HUDEP-2 (cell line): ENCODE measurements around the gene RIIAD1.
"Not testable (repeated sequence)": the region's sequence is repeated elsewhere in the genome, so short reads cannot be mapped to it uniquely, and the experiment has no call there.

ENCODE experiments used
- DNase-seq, 76 experiments: peaks; one replicate each; lab custom pipeline; 2025; ENCODE audit not compliant: unreplicated experiment in 76 of 76; lab: John Stamatoyannopoulos, UW

Gene RIIAD1, protein sequence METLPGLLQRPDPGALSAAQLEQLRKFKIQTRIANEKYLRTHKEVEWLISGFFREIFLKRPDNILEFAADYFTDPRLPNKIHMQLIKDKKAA

DNA sequence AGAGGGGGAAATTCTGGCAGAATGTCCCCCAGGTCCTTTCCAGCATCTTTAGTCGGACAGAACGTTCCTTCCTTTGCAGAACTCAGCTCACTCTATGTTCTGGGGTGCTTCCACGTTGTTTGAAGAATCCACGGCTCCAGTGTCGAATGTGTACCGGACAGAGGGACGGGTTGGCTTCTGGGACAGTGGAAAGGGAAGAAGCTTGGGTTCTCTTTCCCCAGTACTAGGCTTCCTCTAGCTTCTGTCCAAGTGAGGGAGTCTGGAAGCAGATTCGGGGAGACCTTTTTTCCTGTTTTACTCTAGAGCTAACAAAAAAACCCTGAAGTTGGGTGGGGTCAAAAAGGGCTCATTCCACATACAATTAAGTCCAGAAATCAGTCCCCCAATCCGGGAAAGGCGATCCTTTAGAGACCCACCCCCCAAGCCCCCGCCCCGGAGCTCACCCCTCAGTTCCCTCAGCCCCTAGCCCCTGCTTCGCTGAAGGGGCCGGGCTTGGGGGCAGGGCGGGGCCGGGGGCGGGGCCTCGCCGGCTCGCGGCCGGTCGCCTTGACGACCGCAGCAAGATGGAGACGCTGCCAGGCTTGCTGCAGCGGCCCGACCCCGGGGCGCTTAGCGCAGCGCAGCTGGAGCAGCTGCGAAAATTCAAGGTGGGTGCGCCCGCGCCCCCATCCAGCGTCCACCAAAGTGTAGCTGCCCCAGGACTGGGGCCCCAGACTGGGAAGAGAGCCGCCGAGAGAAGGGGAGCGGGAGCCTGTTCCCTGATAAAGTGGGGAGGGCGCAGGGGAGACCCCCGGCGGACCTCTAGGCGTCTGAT, at the start of gene RIIAD1:
TSS of gene RIIAD1 (plus strand) at position 549 of the 814 bp plus-strand sequence. CDS start at position 564, 15 bp downstream.
- no peak for DNase-seq

DNA sequence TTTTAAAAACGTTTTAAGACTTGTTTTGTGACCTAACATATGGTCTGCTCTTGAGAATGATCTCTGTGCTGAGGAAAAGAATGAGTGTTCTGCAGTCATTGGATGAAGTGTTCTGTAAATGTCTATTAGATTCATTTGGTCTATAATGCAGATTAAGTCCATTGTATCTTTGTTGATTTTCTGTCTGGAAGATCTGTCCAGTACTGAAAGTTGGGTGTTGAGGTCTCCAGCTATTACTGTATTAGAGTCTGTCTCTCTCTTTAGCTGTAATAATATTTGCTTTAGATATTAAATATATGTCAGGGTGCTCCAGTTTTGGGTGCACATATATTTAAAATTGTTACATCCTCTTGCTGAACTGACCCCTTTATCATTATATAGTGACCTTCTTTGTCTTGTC, 47.9 kb upstream of the RIIAD1 start:
- no peak for DNase-seq

DNA sequence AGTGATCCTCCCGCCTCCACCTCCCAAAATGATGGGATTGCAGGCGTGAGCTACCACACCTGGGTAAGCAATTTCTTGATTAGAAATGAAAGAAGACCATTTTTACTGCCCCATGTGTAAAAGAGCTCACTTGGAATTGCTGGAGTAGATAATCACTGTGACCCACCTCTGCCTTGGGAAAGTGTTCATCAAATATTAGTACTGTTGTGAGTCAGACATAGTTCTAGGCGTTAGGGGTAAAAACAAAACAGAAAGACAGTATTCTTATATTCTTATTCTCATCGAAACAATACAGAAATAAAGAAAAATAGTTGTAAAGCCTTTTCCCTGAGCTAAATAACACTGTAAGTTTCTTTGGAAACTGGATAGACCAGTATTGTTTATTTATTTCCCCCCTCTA, 40.9 kb upstream of the RIIAD1 start:
- DNase-seq: no peak

DNA sequence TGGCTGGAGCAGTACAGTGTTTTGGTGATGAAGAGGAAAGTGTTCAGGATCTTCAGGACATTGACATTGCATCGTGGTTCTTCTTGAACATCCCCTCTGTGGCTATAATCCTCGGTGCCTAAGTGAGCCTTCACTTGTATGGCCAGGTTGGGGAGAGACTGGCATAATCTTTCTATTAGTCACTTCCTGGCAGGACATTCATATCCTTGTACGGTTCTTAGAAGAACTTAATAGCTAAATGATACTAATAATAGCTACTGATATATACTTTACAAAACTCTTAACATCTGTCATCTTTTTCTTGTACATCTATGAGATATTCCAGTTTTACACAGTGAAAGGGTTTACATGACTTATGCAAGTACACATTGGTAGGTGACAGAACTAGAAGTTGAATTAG, 40.5 kb upstream of the RIIAD1 start:
- no peak for DNase-seq

DNA sequence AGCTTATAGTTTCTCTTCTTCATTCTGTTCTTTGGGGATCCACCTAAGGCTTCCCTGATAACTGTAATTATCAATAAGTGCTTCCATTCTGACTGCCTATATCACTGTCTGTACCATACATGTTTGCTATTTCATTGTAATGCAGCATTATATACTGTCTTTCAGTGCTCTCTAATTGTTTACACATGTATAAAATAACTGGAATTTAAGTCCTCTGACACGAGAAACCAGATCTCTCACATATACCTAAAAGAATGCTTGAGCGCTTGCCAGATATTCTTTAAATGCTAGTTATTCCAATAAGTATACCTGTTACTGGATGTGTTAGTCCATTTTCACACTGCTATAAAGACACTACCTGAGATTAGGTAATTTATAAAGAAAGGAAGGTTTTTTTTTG, 39.4 kb upstream of the RIIAD1 start:
- DNase-seq: no peak

DNA sequence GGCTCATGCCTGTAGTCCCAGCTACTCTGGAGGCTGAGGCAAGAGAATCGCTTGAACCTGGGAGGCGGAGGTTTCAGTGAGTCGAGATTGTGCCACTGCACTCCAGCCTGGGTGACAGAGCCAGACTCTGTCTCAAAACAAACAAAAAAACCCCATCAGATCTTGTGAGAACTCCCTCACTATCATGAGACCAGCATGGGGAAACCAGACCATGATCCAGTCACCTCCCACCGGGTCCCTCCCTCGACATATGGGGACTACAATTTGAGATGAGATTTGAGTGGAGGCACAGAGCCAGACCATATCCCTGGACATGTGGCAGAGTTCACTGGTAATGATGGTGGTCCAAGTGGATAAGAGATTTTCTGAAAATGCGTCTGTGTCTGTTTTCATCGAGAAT, 38.4 kb upstream of the RIIAD1 start:
- DNase-seq: not testable (repeated sequence)

DNA sequence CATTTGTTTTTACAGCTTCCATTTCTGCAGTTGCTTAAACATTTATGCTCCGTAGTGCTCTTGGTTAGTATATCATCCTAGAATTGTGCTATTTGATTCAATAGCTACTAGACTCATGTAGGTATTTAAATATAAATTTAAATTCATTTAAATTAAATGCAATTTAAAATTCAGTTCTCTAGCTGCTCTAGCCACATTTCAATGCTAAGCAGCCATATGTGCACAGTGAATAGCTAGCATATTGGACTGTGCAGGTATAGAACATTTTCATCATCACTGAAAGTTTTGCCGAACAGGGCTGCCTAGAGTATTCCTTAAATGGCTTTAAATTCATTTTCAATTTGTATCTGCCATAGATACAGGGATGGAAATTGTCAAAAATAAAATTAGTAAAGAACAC, 37.2 kb upstream of the RIIAD1 start:
- no peak for DNase-seq

DNA sequence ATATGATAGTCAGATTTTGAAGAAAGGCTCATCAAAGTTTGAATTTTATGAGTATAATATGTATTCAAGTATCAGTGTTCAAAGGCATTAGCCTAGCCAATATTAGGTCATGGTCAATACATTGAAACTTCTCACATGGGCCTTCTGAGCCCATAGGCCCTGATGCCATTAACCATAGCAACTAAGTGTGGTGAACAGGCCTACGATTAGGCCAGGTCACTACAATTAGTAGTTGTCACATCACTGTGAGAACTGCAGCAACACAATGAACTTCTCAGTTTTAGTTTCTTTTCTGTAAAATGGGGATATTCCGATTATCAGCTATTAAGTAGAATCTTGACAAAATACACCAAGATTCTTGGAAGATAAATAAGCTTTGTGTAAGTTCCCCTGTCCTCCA, 34.8 kb upstream of the RIIAD1 start:
- no peak for DNase-seq

DNA sequence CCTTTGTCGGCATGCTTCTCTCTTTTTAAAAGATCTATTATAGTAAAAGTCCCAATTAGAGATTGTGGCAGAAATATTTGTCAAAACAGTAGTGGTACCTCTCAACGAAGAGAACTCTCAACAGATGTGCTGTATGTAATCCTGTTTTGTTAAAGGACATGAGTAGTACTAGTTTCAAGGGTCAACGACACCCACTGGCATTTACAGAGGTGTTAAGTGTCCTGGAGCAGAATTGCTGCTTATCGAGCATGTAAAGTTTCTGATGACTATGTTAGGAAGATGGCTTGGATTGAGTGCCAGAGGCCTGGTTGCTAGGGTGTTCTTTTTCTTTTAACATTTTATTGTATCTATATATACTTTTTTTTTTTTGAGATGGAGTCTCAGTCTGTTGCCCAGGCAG, 31.8 kb upstream of the RIIAD1 start:
- no peak for DNase-seq

DNA sequence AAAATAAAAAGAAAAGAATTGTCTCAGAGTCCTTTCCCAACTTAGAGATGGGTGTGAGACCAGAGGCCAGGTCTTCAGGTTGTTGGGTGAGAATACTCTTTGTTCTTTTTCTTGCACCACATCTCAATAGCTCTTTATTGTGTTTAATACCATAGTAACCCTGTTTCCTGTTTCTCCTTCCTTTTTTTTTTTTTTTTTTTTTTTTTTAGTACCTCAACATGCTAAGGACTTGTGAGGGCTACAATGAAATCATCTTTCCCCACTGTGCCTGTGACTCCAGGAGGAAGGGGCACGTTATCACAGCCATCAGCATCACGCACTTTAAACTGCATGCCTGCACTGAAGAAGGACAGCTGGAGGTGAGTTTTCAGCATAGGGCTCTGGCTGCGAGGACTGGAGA, 29.1 kb upstream of the RIIAD1 start:
- DNase-seq: no peak

DNA sequence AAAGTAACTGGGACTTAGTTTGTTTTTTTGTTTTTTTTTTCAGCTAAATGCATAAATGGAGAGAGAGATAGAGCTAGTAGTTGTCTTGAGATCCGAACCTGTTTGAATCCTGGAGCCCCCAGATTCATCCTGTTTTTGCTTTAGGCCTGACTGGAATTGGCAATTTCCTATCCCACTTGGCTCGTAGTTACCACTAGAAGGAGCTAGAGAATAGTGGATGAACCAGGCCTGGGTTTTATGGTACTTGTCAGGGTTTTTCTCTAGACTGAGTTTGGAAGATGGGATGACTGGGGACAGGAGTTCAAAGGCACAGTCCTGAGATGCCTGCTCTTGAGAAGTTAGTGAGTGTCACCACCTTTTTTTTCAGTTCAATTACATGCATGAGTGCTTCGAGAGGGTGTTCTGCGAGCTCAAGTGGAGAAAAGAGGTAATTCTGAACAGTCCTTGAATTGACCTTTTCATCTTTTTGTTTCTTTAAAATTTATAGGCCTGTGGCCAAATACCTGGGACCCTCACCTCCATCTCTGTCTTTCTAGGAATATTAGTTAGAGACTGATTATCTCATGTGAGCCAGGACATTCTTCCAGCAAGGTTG, 28.2 kb upstream of the RIIAD1 start:
- DNase-seq: peak in 14 of 76 experiments; percentile 2 to 43 (median 22)

DNA sequence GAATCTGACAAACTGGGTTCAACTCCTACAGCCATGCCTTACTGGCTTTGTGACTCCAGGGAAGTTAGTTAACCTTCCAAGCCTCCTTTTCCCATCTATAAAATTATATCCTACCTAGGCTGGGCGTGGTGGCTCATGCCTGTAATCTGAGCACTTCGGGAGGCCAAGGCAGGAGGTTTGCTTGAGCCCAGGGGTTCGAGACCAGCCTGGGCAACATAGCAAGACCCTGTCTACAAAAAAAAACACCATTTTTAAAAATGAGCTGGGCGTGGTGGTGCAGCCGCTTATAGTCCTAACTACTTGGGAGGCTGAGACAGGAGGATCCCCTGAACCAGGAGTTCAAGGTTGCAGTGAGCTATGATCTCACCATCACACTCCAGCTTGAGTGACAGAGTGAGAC, 19.8 kb upstream of the RIIAD1 start:
- no peak for DNase-seq

DNA sequence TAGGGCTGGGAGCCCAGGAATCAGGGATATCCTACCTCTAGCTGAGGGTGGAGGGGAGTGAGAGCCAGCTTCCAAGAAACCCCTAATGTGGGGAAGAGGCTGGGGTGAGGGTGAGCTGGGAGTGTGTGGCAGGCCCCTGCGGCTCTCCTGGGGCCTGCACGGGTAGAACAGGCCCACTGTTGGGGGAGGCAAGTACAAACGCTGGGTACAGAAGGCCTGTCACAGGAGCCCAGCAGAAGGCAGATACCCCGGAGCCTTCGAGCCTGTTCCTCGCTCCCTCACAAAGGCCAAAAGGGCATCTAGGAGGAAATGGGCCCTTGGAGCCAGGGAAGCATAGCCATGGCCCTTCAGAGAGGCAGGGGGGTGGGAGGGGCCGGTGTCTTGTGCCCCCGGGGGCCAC, 18.4 kb upstream of the RIIAD1 start:
- no peak for DNase-seq

DNA sequence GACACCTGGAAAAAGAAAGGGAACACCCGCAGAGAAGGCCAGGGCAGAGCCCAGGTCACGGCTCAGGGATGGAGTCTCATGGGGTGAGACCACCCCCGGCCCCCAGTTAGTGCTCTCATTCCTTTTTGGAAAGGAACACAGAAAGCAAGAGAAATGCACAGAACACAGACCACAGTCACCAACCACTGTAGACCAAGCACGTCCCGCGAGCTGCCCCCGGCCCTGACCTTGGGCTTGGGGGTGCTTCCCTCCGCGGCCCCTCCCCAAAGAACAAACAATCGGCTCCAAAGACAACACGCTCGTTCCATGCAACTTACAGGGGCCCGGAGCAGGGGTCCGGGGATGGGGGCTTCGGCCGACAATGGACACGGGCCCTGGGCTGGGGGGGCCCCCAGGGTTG, 17.5 kb upstream of the RIIAD1 start:
- no peak for DNase-seq

DNA sequence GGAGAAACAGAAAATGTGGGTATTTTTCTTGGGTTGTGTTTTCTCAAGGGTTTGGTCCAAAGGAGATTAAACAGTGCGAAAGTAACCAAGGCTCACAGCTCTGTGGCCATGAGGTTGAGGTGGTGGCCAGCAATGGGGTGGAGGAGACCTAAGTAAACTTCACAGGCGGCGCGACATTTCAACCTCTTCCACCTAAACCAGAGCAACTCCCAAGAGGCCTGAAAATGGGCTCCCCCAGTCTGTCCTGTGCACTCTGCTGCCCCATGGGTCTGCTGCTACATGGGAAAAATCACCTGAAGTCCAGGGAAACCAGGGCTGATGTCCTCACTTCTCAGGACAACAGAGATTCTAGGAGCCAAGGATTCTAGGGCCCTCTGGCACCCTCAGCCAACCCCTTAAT, 17.1 kb upstream of the RIIAD1 start:
- no peak for DNase-seq

DNA sequence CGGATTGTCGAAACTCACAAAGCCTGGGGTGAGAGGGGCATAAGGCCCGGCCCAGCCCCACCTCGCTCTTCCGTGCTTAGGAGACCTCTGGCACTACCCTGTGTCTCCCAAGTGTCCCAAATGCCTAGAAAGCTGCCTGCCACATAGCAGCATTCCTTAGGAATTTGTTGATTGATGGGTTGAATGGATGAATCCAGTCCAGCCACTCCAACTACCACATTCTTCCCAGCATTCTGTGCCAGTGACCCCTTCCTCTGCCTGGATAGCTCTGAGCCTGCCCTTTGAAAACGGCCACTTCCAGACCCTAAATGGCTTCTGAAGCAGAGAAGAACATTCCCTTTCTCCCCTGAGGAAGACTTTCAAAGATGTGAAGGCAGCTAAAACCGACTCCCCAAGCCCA, 16.2 kb upstream of the RIIAD1 start:
- no peak for DNase-seq

DNA sequence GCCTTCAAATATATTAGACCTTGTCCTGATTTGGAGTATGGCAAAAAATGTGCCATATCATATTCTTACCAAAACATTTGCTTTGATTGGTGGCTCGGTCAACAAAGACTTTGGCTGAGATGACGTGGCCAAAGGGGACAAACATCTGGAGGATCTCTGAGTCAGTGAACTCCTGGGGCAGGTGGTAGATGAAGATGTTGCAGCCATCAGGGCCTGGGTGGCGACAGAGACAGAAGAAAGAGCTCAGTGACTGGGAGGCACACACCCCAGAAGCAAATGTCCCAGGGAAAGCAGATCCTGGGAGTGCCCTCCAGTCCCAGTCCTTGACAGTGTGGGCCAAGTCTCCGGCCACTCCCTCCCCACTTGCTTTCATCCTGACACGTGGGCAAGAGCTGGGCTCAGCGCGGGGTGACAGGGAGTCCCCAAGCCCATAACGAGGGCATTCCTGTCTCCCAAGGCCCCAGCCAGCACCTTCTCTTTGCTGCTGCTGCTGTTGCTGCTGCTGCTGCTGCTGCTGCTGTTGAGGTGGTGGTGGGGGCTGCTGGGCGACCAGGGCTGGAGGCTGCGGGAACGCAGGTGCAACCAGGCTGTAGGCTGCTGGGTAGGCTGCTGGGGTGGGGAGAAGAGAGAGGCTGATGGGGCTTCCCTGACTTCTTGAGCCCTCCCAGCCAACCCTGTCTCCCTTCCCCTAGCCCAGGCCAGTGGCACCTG, 15.4 kb upstream of the RIIAD1 start:
- no peak for DNase-seq

DNA sequence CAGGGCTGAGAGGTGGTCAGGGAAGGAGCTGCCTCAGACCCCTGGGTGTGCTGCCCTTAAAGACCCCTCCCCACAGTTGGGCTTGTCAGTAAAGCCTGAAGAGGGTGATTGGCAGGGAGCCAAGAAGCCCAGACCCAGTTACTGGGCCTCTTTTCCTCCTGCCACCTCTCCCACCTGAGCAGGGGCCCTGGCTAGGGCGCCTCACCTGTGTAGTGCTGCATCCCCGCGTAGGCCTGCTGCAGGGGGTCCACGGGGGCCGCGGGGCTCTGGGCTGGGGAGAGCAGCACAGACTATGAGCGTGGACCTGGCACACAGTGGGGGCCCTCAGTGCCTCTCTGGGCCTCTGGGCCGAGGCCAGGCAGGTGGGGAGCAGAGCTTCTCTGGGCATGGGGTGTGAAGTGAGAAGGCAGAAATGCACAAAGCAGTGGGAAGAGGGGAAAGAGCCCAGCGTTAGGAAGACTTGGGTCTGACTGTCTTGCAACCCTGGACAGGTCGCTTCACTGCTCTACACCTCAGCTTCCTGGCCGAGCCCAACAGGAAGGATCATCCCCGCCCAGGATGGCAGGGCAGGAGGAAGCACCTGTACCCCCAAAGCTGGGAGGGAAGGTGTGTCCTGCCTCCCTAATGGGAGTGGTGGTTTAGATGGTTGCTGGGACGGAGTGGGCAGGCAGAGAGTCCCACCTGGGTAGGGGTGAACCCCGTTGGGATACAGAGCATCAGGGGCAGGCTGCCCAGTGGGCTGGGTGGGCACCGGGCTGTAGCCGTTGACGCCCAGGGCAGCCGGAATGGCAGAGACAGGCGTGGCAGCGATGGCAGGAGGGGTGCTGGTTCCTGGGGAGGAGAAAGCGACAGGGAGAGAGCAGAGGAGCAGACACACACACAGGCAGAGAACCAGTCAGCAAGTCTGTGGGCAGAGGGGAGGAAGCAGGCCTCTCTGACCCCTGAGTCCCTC, 14.6 kb upstream of the RIIAD1 start:
- no peak for DNase-seq

DNA sequence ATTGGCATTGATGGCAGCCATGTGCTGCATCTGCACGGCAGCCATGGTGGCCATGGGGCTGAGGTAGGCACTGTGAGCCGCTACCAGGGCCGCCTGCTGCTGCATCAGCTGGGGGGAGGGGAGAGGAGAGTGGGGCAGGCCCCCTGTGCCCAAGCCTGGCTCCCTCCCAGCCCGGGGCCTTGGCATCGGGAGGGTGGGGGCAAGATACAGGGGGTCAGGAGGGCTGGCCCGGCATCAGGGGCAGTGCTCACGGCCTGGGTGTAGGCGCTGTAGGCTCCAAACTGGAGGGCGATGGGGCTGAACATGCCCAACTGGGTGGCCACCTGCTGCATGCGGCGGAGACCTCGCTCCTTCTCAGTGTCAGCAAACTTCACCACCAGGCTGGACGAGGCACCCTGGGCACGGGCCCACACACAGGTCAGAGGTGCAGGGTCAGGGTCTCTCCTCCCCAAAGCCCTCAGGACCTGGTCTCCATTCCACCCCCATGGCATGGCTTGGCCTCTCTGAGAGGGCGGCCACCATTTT, 13.7 kb upstream of the RIIAD1 start:
- DNase-seq: no peak

DNA sequence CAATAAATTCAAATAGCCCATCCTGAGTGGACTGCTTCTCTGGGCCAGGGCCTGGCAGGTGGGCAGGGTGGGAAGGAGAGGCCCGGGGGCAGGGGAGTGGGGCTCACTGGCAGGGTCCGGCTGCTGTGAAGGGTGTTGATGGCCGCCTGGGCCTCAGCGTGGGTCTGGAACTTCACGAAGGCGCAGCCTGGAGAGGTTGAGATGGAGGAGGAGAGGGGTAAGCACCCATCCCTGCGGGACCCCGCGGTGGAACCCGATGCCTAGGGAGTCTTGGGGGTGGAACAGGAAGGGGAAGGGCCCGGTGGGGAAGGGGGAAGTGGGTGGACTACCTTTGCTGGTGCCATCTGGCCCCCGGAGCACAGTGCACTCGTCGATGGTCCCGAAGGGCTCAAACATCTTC, 12.4 kb upstream of the RIIAD1 start:
- DNase-seq: no peak
